ENCODE data around the gene NOS1AP.

NOS1AP gene

DNA sequence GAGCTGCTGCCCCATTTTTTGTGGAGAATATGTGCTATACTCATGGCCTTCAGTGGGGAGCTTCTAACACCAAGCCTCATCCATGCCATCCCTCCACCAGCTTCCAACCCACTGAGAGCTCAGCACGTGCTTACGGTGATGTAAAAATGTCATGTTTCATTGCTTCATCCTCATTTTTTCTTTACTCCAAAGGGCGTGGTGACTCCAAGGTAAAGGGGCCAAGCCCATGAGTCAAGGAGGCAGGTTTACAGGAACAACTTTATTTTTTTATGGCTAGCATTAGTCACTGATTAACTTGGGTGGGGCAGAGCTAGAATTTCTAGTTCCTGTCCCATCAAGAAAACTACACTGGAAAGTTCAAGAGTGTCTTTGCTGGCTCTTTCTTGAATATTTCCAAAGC, 311.9 kb downstream of the NOS1AP start, which contains the start of gene C1orf226:
TSS of gene C1orf226 (plus strand) at position 346 of the 400 bp plus-strand sequence. CDS start 174 bp downstream, outside the sequence.
- no peak for DNase-seq
- no peak within 1 kb of the TSS for H3K27ac ChIP-seq
- H3K4me3 ChIP-seq (ENCODE audit: low read depth, low read length): no peak within 1 kb of the TSS
- TF ChIP-seq, protein P1, sequence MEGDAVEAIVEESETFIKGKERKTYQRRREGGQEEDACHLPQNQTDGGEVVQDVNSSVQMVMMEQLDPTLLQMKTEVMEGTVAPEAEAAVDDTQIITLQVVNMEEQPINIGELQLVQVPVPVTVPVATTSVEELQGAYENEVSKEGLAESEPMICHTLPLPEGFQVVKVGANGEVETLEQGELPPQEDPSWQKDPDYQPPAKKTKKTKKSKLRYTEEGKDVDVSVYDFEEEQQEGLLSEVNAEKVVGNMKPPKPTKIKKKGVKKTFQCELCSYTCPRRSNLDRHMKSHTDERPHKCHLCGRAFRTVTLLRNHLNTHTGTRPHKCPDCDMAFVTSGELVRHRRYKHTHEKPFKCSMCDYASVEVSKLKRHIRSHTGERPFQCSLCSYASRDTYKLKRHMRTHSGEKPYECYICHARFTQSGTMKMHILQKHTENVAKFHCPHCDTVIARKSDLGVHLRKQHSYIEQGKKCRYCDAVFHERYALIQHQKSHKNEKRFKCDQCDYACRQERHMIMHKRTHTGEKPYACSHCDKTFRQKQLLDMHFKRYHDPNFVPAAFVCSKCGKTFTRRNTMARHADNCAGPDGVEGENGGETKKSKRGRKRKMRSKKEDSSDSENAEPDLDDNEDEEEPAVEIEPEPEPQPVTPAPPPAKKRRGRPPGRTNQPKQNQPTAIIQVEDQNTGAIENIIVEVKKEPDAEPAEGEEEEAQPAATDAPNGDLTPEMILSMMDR (IDR thresholded peaks at IDR 0.05; ENCODE audit: low read depth, low read length, missing control alignments): no peak
- in situ Hi-C loops (cut with HindIII; ENCODE audit: low pct_ligation_motif_present, low sequenced_read_pairs): no loop called here
- H3K36me3 ChIP-seq (replicated peaks): no peaks in the 10 kb centered on the region
- no peaks in the 10 kb centered on the region for H3K27me3 ChIP-seq (replicated peaks)

DNA sequence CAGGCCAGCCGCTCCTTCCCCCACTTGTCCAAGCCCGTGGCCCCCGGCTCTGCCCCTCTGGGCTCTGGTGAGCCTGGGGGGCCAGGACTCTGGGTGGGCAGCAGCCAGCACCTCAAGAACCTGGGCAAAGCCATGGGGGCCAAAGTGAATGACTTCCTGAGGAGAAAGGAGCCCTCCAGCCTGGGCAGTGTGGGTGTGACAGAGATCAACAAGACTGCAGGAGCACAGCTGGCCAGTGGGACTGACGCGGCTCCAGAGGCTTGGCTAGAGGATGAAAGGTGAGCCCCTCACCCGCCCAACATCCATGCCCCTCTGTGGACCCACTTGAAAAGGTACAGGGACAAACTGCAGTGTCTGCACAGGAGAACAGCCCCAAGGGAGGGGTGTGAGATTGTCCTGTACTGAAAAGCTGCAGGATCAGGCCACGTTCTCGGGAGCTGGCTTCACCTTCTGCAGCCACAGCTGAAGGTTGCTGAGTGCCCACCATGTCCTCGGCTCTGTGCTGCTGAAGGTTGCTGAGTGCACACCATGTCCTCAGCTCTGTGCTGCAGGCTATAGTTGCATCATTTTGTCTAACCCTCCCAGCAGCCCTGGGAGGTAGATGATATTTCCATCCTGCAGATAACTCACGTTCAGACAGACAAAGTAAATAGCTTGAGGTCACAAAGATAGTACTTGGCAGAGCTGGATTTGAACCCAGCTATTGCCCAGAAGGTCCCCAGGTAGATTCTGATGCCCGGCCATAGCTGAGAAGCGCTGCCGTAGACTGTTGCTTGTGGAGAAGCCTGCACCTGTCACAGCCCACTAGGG, 312.7 kb downstream of the NOS1AP start:
- Histone ChIP-seq H3K27ac (no peak overlapping the region), H3K36me3 (replicated peaks) (no peaks in the 10 kb centered on the region), H3K27me3 (replicated peaks) (no peaks in the 10 kb centered on the region), H3K4me3 (ENCODE audit: low read depth, low read length) (no peak overlapping the region)
- TF ChIP-seq, protein P1 (IDR thresholded peaks at IDR 0.05; ENCODE audit: low read depth, low read length, missing control alignments): no peak
- in situ Hi-C loops (cut with HindIII; ENCODE audit: low pct_ligation_motif_present, low sequenced_read_pairs): no loop called here
- no peak for DNase-seq

DNA sequence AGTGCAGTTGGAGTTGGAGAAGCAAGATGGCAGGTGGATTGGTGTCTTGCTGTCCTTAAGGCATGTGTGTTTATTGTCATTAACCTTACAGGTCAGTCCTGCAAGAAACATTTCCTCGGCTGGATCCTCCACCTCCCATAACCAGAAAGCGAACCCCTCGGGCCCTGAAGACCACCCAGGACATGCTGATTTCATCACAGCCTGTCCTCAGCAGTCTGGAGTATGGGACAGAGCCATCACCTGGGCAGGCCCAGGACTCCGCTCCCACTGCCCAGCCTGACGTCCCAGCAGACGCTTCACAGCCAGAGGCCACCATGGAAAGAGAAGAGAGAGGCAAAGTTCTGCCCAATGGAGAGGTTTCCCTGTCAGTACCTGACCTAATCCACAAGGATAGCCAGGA, 313.6 kb downstream of the NOS1AP start:
- H3K36me3 ChIP-seq (replicated peaks): no peaks in the 10 kb centered on the region
- TF ChIP-seq, protein P1 (IDR thresholded peaks at IDR 0.05; ENCODE audit: low read depth, low read length, missing control alignments): no peak

DNA sequence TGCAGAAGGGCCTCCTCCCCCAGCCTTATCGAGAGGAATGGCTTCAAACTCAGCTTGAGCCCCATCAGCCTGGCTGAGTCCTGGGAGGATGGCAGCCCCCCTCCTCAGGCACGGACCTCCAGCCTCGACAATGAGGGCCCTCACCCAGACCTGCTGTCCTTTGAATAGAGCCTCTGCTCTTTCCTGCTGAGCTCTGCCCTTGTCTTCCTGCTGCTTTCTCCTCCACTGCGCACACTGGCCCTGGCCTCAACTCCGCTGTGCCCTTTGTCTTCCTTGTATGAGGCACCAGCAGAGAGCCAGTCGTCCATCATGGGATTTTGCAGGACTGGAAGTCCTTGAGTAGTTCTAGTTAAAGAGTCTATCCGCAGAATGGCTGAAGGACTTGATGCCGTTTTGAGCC, 314.0 kb downstream of the NOS1AP start:
- in situ Hi-C loops (cut with HindIII; ENCODE audit: low pct_ligation_motif_present, low sequenced_read_pairs): no loop called here
- DNase-seq: no peak
- no peaks in the 10 kb centered on the region for H3K27me3 ChIP-seq (replicated peaks)
- TF ChIP-seq, protein P1 (IDR thresholded peaks at IDR 0.05; ENCODE audit: low read depth, low read length, missing control alignments): no peak
- no peaks in the 10 kb centered on the region for H3K36me3 ChIP-seq (replicated peaks)
- H3K27ac ChIP-seq: no peak overlapping the region
- H3K4me3 ChIP-seq (ENCODE audit: low read depth, low read length): no peak overlapping the region

More for the DNA sequence above, 313.6 kb downstream of the NOS1AP start:
- Histone ChIP-seq H3K4me3 (ENCODE audit: low read depth, low read length) (no peak overlapping the region), H3K27ac (no peak overlapping the region), H3K27me3 (replicated peaks) (no peaks in the 10 kb centered on the region)
- no peak for DNase-seq
- in situ Hi-C loops (cut with HindIII; ENCODE audit: low pct_ligation_motif_present, low sequenced_read_pairs): no loop called here

DNA sequence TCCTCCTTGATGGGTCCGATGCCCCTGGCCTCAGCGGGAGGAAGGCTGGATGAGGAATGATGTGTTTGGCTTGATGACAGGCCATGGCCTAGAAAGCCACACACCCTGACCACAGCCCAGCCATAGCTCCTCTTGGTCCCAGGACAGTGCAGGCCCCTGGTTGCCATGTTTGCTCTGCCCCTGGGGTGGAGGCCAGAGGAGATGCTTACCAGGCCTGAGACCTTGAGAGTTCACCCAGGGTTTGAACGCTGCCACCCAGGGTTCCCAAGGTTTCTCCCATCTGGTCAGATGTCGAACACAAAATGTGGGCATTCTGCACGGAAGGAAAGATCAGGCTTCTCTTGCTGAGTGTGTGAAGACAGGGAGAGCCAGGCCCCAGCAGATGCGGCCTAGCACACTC, 314.6 kb downstream of the NOS1AP start:
- H3K27me3 ChIP-seq (replicated peaks): no peaks in the 10 kb centered on the region
- H3K27ac ChIP-seq: no peak overlapping the region
- no peak overlapping the region for H3K4me3 ChIP-seq (ENCODE audit: low read depth, low read length)
- in situ Hi-C loops (cut with HindIII; ENCODE audit: low pct_ligation_motif_present, low sequenced_read_pairs): no loop called here
- no peak for DNase-seq
- TF ChIP-seq, protein P1 (IDR thresholded peaks at IDR 0.05; ENCODE audit: low read depth, low read length, missing control alignments): no peak
- H3K36me3 ChIP-seq (replicated peaks): no peaks in the 10 kb centered on the region
